ENCODE results near the gene LSM12. TPM values are rescaled to one million over a fixed set of nuclear protein-coding genes. Genes with fewer than 3 reads are reported as not detected.
A peak's percentile ranks its signal among the peaks of the same experiment; 100 is the strongest.

LSM12 gene
- total and polyA plus RNA-seq, 9 donors: 14.4 to 32.6 (median 27.9) TPM

DNA sequence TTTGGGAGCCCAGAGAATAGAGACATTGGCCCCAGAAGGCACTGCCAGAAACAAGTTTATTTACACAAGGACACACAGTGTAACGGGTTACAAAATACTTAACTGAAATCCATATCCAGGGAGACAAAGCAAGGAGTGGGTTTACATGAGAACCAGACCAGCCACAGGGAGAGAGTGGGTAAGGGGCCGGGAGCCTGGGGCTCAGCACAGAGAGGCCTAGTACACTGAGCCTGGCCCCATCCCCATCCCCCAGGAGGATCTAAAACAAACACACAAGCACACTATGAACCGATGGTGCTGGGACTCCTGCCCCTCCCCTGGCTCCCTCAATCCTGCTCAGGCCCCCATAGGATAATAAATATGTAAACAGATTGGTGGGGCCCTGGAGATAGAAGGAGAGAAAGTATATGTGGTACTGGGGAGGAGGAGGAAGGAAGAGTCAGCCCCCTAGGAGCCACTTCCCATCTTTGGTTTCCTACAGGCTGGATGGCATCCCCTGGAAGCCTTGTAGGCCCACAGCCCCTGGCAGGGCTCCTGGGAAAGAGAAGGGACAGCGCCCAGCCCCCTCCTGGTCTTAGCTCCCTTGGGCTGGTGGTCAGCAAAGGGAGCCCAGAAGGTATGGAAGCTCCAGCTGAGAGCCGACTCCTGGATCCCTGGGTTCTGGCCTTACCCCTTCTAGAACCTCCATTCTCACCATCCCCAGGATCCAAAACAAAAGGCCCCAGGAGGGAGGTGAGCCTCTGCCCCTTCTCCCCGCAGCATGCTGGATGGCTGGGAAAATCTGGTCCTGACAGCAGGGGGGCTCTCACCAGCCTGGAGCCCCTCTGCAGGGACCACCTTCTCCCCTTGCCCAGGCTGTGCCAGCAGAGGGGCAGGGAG, 10.5 kb upstream of the LSM12 start:
- DNase-seq: no peak
- WGBS (ENCODE audit: insufficient coverage): 63% methylated on average over 2 of the region's 6 CpGs
- Histone ChIP-seq H3K36me3 (ENCODE audit: control insufficient read depth, insufficient read depth, low read length) (peaks cover 75% of the 10 kb centered on the region), H3K27ac (ENCODE audit: low read length) (no peak overlapping the region), H3K4me3 (ENCODE audit: low read length) (no peak overlapping the region), H3K27me3 (ENCODE audit: control insufficient read depth, insufficient read depth, low read length) (no peaks in the 10 kb centered on the region), H3K9me3 (replicated peaks; ENCODE audit: control insufficient read depth, low read depth, low read length) (no peaks in the 10 kb centered on the region), H3K4me1 (ENCODE audit: control insufficient read depth, insufficient read depth, low read length) (peaks cover 2% of the 10 kb centered on the region)

- Histone ChIP-seq H3K36me3 (ENCODE audit: control insufficient read depth, insufficient read depth, low read length) (peaks cover 66% of the 10 kb centered on the region), H3K27me3 (ENCODE audit: control insufficient read depth, insufficient read depth, low read length) (no peaks in the 10 kb centered on the region)
- WGBS (ENCODE audit: insufficient coverage): 91% methylated on average over 10 of the region's 10 CpGs
Observed at GRCh38 chr17:44075598-44076293, 9.3 kb upstream of the LSM12 start.

DNA sequence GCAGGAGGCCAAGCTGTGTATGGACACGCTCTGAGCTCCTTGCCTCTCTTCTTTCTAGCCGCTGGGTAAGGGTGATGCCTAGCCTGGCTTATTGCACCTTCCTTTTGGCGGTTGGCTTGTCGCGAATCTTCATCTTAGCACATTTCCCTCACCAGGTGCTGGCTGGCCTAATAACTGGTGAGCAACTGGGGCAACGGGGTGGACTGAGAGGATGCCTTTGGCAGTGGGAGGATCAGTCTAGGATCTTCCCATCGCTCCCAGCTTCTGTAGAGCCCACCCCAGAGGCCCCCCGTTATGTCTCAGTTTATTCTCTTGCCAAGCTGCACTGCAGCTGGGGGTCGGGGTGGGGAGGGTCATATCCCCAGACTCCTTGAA, 8.4 kb upstream of the LSM12 start:
- DNase-seq: peak; percentile 4
- Histone ChIP-seq H3K27me3 (ENCODE audit: control insufficient read depth, insufficient read depth, low read length) (no peaks in the 10 kb centered on the region), H3K27ac (ENCODE audit: low read length) (no peak overlapping the region), H3K9me3 (replicated peaks; ENCODE audit: control insufficient read depth, low read depth, low read length) (no peaks in the 10 kb centered on the region), H3K4me3 (ENCODE audit: low read length) (no peak overlapping the region), H3K4me1 (ENCODE audit: control insufficient read depth, insufficient read depth, low read length) (peaks cover 14% of the 10 kb centered on the region), H3K36me3 (ENCODE audit: control insufficient read depth, insufficient read depth, low read length) (peaks cover 57% of the 10 kb centered on the region)
- WGBS (ENCODE audit: insufficient coverage): 90% methylated on average over 3 of the region's 9 CpGs

More at GRCh38 chr17:44075598-44076293, 9.3 kb upstream of the LSM12 start:
- Histone ChIP-seq H3K9me3 (replicated peaks; ENCODE audit: control insufficient read depth, low read depth, low read length) (no peaks in the 10 kb centered on the region), H3K4me1 (ENCODE audit: control insufficient read depth, insufficient read depth, low read length) (peaks cover 10% of the 10 kb centered on the region), H3K27ac (ENCODE audit: low read length) (no peak overlapping the region), H3K4me3 (ENCODE audit: low read length) (no peak overlapping the region)
- DNase-seq: peak; percentile 11

GRCh38 chr17:44074231-44074910, 7.9 kb upstream of the LSM12 start:
- Histone ChIP-seq H3K4me3 (ENCODE audit: low read length) (no peak overlapping the region), H3K9me3 (replicated peaks; ENCODE audit: control insufficient read depth, low read depth, low read length) (no peaks in the 10 kb centered on the region), H3K4me1 (ENCODE audit: control insufficient read depth, insufficient read depth, low read length) (peaks cover 18% of the 10 kb centered on the region), H3K27ac (ENCODE audit: low read length) (no peak overlapping the region), H3K36me3 (ENCODE audit: control insufficient read depth, insufficient read depth, low read length) (peaks cover 54% of the 10 kb centered on the region), H3K27me3 (ENCODE audit: control insufficient read depth, insufficient read depth, low read length) (no peaks in the 10 kb centered on the region)
- WGBS (ENCODE audit: insufficient coverage): 77% methylated on average over 3 of the region's 9 CpGs
- DNase-seq: peak; percentile 21

DNA sequence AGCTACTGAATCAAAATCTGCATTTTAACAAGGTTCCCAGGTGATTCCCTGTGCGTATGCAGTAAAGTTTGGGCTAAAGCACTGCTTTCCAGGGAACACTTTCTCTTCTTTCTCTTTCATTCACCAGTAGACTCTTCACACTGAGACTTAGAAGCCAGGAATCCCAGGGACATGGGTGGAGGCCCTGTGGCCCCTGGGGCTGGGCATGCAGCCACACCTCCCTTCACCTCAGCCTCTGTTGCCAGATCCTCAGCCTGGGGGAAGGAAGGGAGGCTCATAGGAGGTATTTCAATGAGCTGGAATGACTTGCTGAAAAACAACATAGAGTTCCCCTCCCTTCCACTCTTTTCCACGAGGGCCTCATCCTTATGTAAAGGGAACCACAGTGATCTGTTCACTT, 5.3 kb upstream of the LSM12 start:
- H3K27ac ChIP-seq (ENCODE audit: low read length): peak overlapping the region; percentile 97
- no peaks in the 10 kb centered on the region for H3K27me3 ChIP-seq (ENCODE audit: control insufficient read depth, insufficient read depth, low read length)
- no peaks in the 10 kb centered on the region for H3K9me3 ChIP-seq (replicated peaks; ENCODE audit: control insufficient read depth, low read depth, low read length)
- H3K4me1 ChIP-seq (ENCODE audit: control insufficient read depth, insufficient read depth, low read length): peaks cover 24% of the 10 kb centered on the region
- peak; percentile 22 for DNase-seq
- WGBS (ENCODE audit: insufficient coverage): 31% methylated on average over 2 of the region's 2 CpGs
- peak overlapping the region; percentile 80 for H3K4me3 ChIP-seq (ENCODE audit: low read length)
- H3K36me3 ChIP-seq (ENCODE audit: control insufficient read depth, insufficient read depth, low read length): peaks cover 29% of the 10 kb centered on the region

- Histone ChIP-seq H3K4me1 (ENCODE audit: control insufficient read depth, insufficient read depth, low read length) (peaks cover 24% of the 10 kb centered on the region), H3K27me3 (ENCODE audit: control insufficient read depth, insufficient read depth, low read length) (no peaks in the 10 kb centered on the region), H3K36me3 (ENCODE audit: control insufficient read depth, insufficient read depth, low read length) (peaks cover 23% of the 10 kb centered on the region), H3K27ac (ENCODE audit: low read length) (peak overlapping the region; percentile 97), H3K4me3 (ENCODE audit: low read length) (peak overlapping the region; percentile 80), H3K9me3 (replicated peaks; ENCODE audit: control insufficient read depth, low read depth, low read length) (no peaks in the 10 kb centered on the region)
- WGBS (ENCODE audit: insufficient coverage): 0% methylated on average over 2 of the region's 3 CpGs
- no peak for DNase-seq
Observed at GRCh38 chr17:44071198-44071520, 4.7 kb upstream of the LSM12 start.

GRCh38 chr17:44070455-44071197, 4.2 kb upstream of the LSM12 start, which contains the start of gene G6PC3:
G6PC3 (plus strand) TSS chr17:44070735; CDS start chr17:44070966, 231 bp downstream.
- Histone ChIP-seq H3K4me1 (ENCODE audit: control insufficient read depth, insufficient read depth, low read length) (peaks cover 27% of the 10 kb centered on the region), H3K27me3 (ENCODE audit: control insufficient read depth, insufficient read depth, low read length) (no peaks in the 10 kb centered on the region), H3K27ac (ENCODE audit: low read length) (peak within 1 kb of the TSS; percentile 97), H3K9me3 (replicated peaks; ENCODE audit: control insufficient read depth, low read depth, low read length) (no peaks in the 10 kb centered on the region), H3K4me3 (ENCODE audit: low read length) (peak within 1 kb of the TSS; percentile 80), H3K36me3 (ENCODE audit: control insufficient read depth, insufficient read depth, low read length) (peaks cover 18% of the 10 kb centered on the region)
- under 1% methylated on average over 53 of the region's 53 CpGs for WGBS (ENCODE audit: insufficient coverage)
- DNase-seq: peak; percentile 99

GRCh38 chr17:44069974-44070454, 3.5 kb upstream of the LSM12 start:
- DNase-seq: peak; percentile 52
- H3K4me1 ChIP-seq (ENCODE audit: control insufficient read depth, insufficient read depth, low read length): peaks cover 29% of the 10 kb centered on the region
- peak overlapping the region; percentile 82 for H3K27ac ChIP-seq (ENCODE audit: low read length)
- H3K9me3 ChIP-seq (replicated peaks; ENCODE audit: control insufficient read depth, low read depth, low read length): no peaks in the 10 kb centered on the region
- 17% methylated on average over 1 of the region's 7 CpGs for WGBS (ENCODE audit: insufficient coverage)
- H3K4me3 ChIP-seq (ENCODE audit: low read length): peak overlapping the region; percentile 80
- peaks cover 12% of the 10 kb centered on the region for H3K36me3 ChIP-seq (ENCODE audit: control insufficient read depth, insufficient read depth, low read length)
- H3K27me3 ChIP-seq (ENCODE audit: control insufficient read depth, insufficient read depth, low read length): no peaks in the 10 kb centered on the region

GRCh38 chr17:44067545-44067940, 1.1 kb upstream of the LSM12 start:
- H3K36me3 ChIP-seq (ENCODE audit: control insufficient read depth, insufficient read depth, low read length): peaks cover 16% of the 10 kb centered on the region
- WGBS (ENCODE audit: insufficient coverage): 100% methylated on average over 1 of the region's 9 CpGs
- H3K4me3 ChIP-seq (ENCODE audit: low read length): no peak overlapping the region
- DNase-seq: no peak
- no peaks in the 10 kb centered on the region for H3K9me3 ChIP-seq (replicated peaks; ENCODE audit: control insufficient read depth, low read depth, low read length)
- peak overlapping the region; percentile 69 for H3K27ac ChIP-seq (ENCODE audit: low read length)
- H3K4me1 ChIP-seq (ENCODE audit: control insufficient read depth, insufficient read depth, low read length): peaks cover 29% of the 10 kb centered on the region
- no peaks in the 10 kb centered on the region for H3K27me3 ChIP-seq (ENCODE audit: control insufficient read depth, insufficient read depth, low read length)
